Caco-2 (cell line): ENCODE results near the gene KNCN. TPM values are rescaled to one million over a fixed set of nuclear protein-coding genes. Genes with fewer than 3 reads are reported as not detected.

ENCODE experiments used
- BruUV-seq: library from RNA; stranded (reverse); fragments of 400-500 nt; replicated peaks from 2 replicates; lab custom pipeline; 2021; lab: Mats Ljungman, UMichigan
- CTCF ChIA-PET: fragments of 300-600 bp; sonication (Branson Sonifier 250); formaldehyde crosslinking; loops from one replicate; lab custom pipeline; 2022; ENCODE audit warnings: antibody characterized with exemption; lab: Charles Lee
- POLR2A ChIA-PET: fragments of 300-600 bp; sonication (Branson Sonifier 250); formaldehyde crosslinking; loops from one replicate; lab custom pipeline; 2022; ENCODE audit warnings: antibody characterized with exemption; lab: Charles Lee
- DNase-seq, 2 experiments: peaks; one replicate each; pipeline versions ENCODE4 v3.0.0 to v3.0.0-alpha.2; 2020 to 2022
- H3K27me3 ChIP-seq: replicated peaks from 2 replicates; pipeline ENCODE4 v1.6.0; 2011; ENCODE audit warnings: low read length; ENCODE audit not compliant: control insufficient read depth, insufficient read depth
- H3K36me3 ChIP-seq: 2 replicates; pipeline ENCODE4 v1.5.1; 2011; ENCODE audit warnings: low read length; ENCODE audit not compliant: control insufficient read depth, insufficient read depth
- H3K4me1 ChIP-seq: fragments of 250-450 bp; sonication (Bioruptor Pico); 2 replicates; pipeline ENCODE4 v1.5.1; 2020; ENCODE audit warnings: mild to moderate bottlenecking
- H3K4me3 ChIP-seq: 2 replicates; pipeline ENCODE4 v1.5.1; 2011; ENCODE audit warnings: low read depth, mild to moderate bottlenecking, control low read depth, low read length
- H3K9me3 ChIP-seq: fragments of 250-450 bp; sonication (Bioruptor Pico); 2 replicates; pipeline ENCODE4 v1.5.1; 2020; ENCODE audit warnings: mild to moderate bottlenecking, moderate library complexity
- H3K27ac Mint-ChIP-seq: one replicate; pipeline ENCODE4 v1.8.0; 2022; ENCODE audit warnings: mixed read lengths; ENCODE audit not compliant: unreplicated experiment
- H3K27me3 Mint-ChIP-seq: one replicate; pipeline ENCODE4 v1.8.0; 2022; ENCODE audit warnings: mixed read lengths; ENCODE audit not compliant: insufficient read depth, unreplicated experiment
- H3K36me3 Mint-ChIP-seq: one replicate; pipeline ENCODE4 v1.8.0; 2022; ENCODE audit warnings: mild to moderate bottlenecking, mixed read lengths; ENCODE audit not compliant: insufficient read depth, unreplicated experiment
- H3K4me1 Mint-ChIP-seq: one replicate; pipeline ENCODE4 v1.8.0; 2022; ENCODE audit warnings: low read depth, mixed read lengths; ENCODE audit not compliant: unreplicated experiment
- H3K4me3 Mint-ChIP-seq: one replicate; pipeline ENCODE4 v1.8.0; 2022; ENCODE audit warnings: mild to moderate bottlenecking, moderate library complexity, mixed read lengths; ENCODE audit not compliant: unreplicated experiment
- H3K9me3 Mint-ChIP-seq: one replicate; pipeline ENCODE4 v1.8.0; 2022; ENCODE audit warnings: mixed read lengths; ENCODE audit not compliant: unreplicated experiment
- intact Hi-C: fragments of 100-400 bp; cut with micrococcal nuclease; formaldehyde crosslinking; loops from one replicate; pipeline ENCODE4 v1.10.0; 2022; ENCODE audit not compliant: unreplicated experiment
- total RNA-seq: library from RNA; stranded (reverse); gene quantifications from 2 replicates; pipeline ENCODE4 v1.2.3, GENCODE V29; 2022
- TF ChIP-seq, protein P1 (sequence below), 2 experiments: fragments of 200-600 bp in 1 of 2; IDR thresholded peaks; 1 replicate in 1 of 2; 2 replicates in 1 of 2; pipeline versions ENCODE4 v1.5.1 to v1.8.0; 2011 to 2022; ENCODE audit warnings: antibody characterized with exemption in 1 of 2, control low read depth in 1 of 2, inconsistent platforms in 1 of 2, low read depth in 1 of 2, low read length in 1 of 2, mild to moderate bottlenecking in 1 of 2, moderate library complexity in 1 of 2; ENCODE audit not compliant: insufficient read depth in 1 of 2, severe bottlenecking in 1 of 2, unreplicated experiment in 1 of 2

KNCN gene
- total RNA-seq, 1 experiment from 2014 or later, result not detected

DNA sequence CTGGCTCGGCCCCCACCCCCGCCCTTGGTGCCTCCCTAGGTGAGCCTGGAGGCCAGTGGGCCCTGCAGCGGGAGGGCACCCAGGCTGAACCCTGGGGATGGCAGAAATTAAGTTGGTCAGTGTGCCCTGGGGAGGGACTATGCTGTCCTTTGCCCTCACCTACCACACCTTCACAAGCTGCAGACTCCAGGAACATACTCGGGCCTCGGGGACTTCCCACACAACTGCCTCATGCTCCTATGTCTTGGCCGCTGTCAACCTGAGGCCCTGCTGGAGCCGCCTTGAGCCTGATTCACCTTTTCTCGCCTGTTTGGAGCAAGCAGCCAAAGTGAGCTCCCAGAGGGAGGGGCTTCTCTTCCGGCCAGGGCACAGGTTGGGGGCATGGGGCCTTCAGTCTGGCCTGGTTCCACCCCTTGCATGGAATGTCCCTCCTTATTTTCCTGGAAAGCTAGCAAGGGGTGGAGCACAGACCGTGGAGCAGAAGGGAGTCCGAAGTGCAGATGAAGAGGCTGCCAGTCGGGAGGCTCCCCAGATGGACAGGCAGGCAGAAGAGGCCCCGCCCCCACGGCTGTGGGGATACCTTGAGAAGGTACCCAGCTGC lies 24.7 kb downstream of the KNCN start:
- intact Hi-C loops, result no loop called here
- H3K4me3 Mint-ChIP-seq, result no peak overlapping the region
- TF ChIP-seq, protein P1, sequence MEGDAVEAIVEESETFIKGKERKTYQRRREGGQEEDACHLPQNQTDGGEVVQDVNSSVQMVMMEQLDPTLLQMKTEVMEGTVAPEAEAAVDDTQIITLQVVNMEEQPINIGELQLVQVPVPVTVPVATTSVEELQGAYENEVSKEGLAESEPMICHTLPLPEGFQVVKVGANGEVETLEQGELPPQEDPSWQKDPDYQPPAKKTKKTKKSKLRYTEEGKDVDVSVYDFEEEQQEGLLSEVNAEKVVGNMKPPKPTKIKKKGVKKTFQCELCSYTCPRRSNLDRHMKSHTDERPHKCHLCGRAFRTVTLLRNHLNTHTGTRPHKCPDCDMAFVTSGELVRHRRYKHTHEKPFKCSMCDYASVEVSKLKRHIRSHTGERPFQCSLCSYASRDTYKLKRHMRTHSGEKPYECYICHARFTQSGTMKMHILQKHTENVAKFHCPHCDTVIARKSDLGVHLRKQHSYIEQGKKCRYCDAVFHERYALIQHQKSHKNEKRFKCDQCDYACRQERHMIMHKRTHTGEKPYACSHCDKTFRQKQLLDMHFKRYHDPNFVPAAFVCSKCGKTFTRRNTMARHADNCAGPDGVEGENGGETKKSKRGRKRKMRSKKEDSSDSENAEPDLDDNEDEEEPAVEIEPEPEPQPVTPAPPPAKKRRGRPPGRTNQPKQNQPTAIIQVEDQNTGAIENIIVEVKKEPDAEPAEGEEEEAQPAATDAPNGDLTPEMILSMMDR (IDR thresholded peaks at IDR 0.05; ENCODE audit: insufficient read depth in 1 of 2, low read depth in 1 of 2, low read length in 1 of 2, severe bottlenecking in 1 of 2, unreplicated experiment in 1 of 2), result no peak
- peaks cover 8% of the 10 kb centered on the region for H3K27me3 Mint-ChIP-seq
- no peaks in the 10 kb centered on the region for H3K36me3 Mint-ChIP-seq
- Histone ChIP-seq H3K36me3 (no peaks in the 10 kb centered on the region), H3K27me3 (no peaks in the 10 kb centered on the region), H3K9me3 (no peaks in the 10 kb centered on the region), H3K4me1 (no peaks in the 10 kb centered on the region), H3K4me3 (no peak overlapping the region)
- ChIA-PET CTCF (interaction anchor here (1.0 to 3.7 kb wide), 3 partner anchors 47 to 80 kb away, joined by 3 to 17 read pairs (median 3); no protein-coding TSS in a partner anchor), POLR2A (interaction anchor here (1.1 kb wide), 1 partner anchor 80 kb away, joined by 3 read pairs; no protein-coding TSS in a partner anchor)
- H3K4me1 Mint-ChIP-seq, result peaks cover 6% of the 10 kb centered on the region
- no peak overlapping the region for H3K27ac Mint-ChIP-seq
- BruUV-seq, result no TSS peak
- DNase-seq, result no peak
- no peaks in the 10 kb centered on the region for H3K9me3 Mint-ChIP-seq

DNA sequence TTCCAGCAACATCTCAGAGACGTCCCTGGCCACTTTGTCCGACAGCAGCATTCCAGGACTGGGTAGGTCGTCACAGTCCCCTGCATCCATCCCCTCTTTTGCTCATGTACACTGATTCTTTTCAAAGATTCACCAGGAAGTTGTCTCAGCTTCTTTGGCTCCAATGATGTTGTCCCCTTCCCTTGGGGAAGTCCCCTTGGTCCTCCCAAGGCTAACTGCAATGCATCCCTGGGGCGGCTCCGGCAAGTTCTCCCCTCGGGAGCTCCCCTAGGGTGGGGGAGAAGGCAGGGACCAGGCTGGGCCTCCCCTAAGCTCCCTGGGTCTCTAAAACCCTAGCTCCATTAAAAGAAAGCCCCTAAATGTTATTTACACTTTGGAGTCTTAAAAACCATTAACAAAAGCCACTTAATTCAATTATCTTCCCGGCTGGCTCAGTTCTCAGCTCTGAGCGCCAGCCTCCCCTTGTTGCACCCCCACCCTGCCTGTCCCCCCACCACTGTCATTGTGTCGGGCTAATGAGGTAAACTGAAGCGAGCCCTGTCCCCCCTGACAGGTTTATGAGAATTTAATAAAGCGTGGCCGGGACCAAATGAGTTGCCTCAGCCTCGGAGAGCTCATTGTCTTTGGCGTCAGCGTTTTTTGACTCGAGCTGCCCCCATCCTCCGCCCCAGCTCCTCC lies 25.3 kb downstream of the KNCN start:
- Mint-ChIP-seq H3K27ac (no peak overlapping the region), H3K36me3 (no peaks in the 10 kb centered on the region), H3K27me3 (peaks cover 5% of the 10 kb centered on the region), H3K4me3 (no peak overlapping the region), H3K9me3 (no peaks in the 10 kb centered on the region), H3K4me1 (peaks cover 6% of the 10 kb centered on the region)
- Histone ChIP-seq H3K9me3 (no peaks in the 10 kb centered on the region), H3K36me3 (no peaks in the 10 kb centered on the region), H3K4me1 (no peaks in the 10 kb centered on the region), H3K27me3 (no peaks in the 10 kb centered on the region), H3K4me3 (no peak overlapping the region)
- POLR2A ChIA-PET, result no interaction called here
- TF ChIP-seq, protein P1 (IDR thresholded peaks at IDR 0.05; ENCODE audit: insufficient read depth in 1 of 2, low read depth in 1 of 2, low read length in 1 of 2, severe bottlenecking in 1 of 2, unreplicated experiment in 1 of 2), result no peak
- intact Hi-C loops, result no loop called here
- no TSS peak for BruUV-seq
- DNase-seq, result no peak
- CTCF ChIA-PET, result interaction anchor here (1.0 to 3.7 kb wide), 3 partner anchors 46 to 79 kb away, joined by 3 to 17 read pairs (median 3); no protein-coding TSS in a partner anchor

DNA sequence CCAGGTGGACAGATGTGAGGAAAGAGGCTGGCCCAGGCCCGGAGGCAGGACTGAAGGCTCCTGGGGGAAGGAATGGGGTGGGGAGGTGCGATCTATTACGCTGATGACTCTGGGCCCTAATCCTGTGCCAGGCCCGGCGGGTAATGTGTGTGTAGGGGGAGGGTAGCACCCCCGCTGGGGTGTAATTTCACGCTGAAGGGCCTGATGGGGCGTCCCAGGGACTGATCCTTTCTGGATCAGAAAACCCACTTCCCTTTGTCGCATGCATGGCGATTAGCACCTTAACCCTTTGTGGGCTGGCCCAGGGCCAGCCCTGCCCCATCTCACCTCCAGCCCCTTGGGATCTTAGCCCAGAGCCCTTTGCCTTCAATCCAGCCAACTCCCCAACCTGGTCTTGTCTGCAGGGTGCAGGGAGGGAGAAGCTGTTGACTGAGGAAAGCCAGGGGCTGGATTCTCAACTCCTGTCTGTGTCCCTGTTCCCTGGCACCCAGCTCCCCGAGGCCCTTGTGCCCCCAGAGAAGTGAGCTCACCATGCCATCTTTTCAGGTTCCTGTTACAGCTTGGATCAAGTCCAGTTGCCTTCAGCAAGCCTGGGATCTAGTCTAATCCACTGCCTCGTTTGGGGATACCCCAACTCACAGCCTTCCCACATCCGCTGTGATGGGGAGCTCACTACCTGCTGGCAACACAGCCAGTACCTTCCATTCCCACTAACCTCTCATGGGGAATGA lies 26.0 kb downstream of the KNCN start:
- ChIA-PET POLR2A (no interaction called here), CTCF (interaction anchor here (1.0 to 3.7 kb wide), 2 partner anchors 49 to 78 kb away, joined by 3 to 17 read pairs; no protein-coding TSS in a partner anchor)
- TF ChIP-seq, protein P1 (IDR thresholded peaks at IDR 0.05; ENCODE audit: insufficient read depth in 1 of 2, low read depth in 1 of 2, low read length in 1 of 2, severe bottlenecking in 1 of 2, unreplicated experiment in 1 of 2), result no peak
- Histone ChIP-seq H3K4me1 (no peaks in the 10 kb centered on the region), H3K27me3 (no peaks in the 10 kb centered on the region), H3K36me3 (no peaks in the 10 kb centered on the region), H3K4me3 (no peak overlapping the region), H3K9me3 (no peaks in the 10 kb centered on the region)
- peaks cover 4% of the 10 kb centered on the region for H3K27me3 Mint-ChIP-seq
- BruUV-seq, result no TSS peak
- DNase-seq, result no peak
- no peaks in the 10 kb centered on the region for H3K9me3 Mint-ChIP-seq
- intact Hi-C loops, result no loop called here
- no peak overlapping the region for H3K27ac Mint-ChIP-seq
- no peaks in the 10 kb centered on the region for H3K36me3 Mint-ChIP-seq
- H3K4me1 Mint-ChIP-seq, result peaks cover under 1% of the 10 kb centered on the region
- H3K4me3 Mint-ChIP-seq, result no peak overlapping the region
